Adipose tissue (tissue), 3 donors: ENCODE measurements around the gene FECH. TPM values are rescaled to one million over a fixed set of nuclear protein-coding genes. Genes with fewer than 3 reads are reported as not detected.
"Not testable (repeated sequence)": the region's sequence is repeated elsewhere in the genome, so short reads cannot be mapped to it uniquely, and the experiment has no call there.

Experiments used
- H3K27ac ChIP-seq: one replicate; pipeline ENCODE4 v1.5.1; 2013; ENCODE audit warnings: low read depth, low read length
- WGBS, 3 donors: extraction: QIAGEN DNeasy Blood & Tissue Kit; methylation state at CpG; one replicate each; pipeline ENCODE4 v1.1.7; 2013; 5-methylcytosine and 5-hydroxymethylcytosine counted together
- polyA plus RNA-seq, 3 donors: library from polyadenylated mRNA; stranded (reverse); fragments of 200-250 nt; gene quantifications; one replicate each; pipeline ENCODE4 v1.2.3, GENCODE V29; 2013
- donor health status: healthy with polysubstance abuse.
- donor health status: Bipolar disorder and iron deficiency.
- donor health status: healthy.

Gene FECH, protein sequence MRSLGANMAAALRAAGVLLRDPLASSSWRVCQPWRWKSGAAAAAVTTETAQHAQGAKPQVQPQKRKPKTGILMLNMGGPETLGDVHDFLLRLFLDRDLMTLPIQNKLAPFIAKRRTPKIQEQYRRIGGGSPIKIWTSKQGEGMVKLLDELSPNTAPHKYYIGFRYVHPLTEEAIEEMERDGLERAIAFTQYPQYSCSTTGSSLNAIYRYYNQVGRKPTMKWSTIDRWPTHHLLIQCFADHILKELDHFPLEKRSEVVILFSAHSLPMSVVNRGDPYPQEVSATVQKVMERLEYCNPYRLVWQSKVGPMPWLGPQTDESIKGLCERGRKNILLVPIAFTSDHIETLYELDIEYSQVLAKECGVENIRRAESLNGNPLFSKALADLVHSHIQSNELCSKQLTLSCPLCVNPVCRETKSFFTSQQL
- 10 to 100 TPM in 2 of 3 donors, 1 to 10 TPM in 1; 6.2 to 14.5 (median 13.9) TPM for polyA plus RNA-seq

DNA sequence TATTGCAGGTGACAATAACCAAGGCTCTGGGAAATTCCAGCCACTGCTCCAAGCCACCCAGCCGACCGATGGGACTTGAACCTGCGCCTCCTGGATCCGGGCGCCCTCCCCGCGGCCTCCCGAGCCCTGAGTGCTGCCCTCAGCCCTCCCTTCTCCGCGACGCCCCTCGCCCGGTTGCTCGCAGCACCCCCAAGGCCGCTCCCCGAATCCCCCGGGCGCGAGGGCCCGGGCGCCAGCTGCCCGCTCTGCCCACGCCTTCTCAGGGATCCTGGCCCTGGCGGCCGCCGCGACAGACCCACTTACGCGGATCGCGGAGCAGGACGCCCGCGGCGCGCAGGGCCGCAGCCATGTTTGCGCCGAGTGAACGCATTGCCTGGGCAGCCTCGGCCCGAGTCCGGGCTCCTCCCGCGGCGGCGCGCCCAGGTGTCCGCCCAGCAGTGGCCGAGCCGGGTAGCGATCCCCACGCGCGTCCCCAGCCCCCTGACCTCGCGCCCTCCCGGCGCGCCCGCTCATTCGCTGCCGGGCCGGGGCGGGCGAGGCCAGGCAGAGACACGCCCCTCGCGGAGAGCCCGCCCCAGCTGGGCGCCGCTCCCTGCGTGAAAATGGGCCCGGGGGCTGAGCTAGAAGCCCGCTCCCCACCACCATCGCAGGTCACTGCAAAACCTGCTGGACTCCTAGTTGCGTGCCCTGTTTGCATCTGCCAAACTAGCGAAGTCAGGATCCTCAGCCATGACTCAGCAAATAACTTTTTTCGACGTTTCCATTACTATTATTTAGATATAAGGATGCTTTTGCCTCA is at the start of gene FECH:
FECH (minus strand) TSS at position 452 of the 799 bp plus-strand sequence; CDS start at position 370, 82 bp downstream.
- WGBS, 3 donors = 0 to 1% (median 1%) methylated on average over 62 to 80 of the region's 80 CpGs

DNA sequence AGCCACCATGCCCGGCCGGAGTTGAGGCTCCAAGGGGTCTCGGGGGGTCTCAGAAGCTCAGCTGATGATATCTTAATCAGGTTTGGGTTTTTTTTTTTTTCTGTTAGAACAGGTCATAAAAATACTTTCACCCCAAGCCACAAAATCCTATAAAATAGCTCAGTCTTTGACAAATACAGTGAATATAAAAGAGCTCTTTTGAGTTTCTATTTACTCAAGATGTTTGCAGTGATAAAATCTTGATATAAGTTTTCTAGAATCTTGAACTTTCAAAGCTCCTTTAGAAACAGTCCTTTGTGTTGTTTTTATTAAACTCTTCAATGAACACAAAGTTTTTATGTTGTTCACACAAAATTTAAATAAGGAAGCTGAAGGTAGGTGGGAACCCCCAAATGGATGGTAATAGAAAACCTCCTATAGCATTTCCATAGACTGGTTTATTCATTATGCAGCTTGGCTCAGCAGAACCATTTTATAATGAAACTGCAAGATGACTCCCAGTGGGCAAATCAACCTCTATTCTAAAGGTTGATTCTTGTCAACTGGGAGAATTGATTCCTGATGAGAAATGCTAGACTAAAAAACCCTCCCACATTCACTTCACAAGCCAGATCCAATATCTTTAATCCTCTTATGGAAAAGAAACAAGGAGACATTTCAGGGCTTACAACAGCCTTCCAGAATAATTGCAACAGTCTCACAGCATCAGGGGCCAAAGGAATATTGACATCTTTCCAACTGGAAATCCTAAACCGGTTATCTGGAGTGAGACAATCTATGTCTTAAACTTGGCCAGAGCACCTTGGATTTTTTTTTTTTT is 48.7 kb upstream of the FECH start:
- H3K27ac ChIP-seq = no peak overlapping the region

More for the DNA sequence above, at the start of gene FECH:
- H3K27ac ChIP-seq = peak within 1 kb of the TSS; percentile 29

DNA sequence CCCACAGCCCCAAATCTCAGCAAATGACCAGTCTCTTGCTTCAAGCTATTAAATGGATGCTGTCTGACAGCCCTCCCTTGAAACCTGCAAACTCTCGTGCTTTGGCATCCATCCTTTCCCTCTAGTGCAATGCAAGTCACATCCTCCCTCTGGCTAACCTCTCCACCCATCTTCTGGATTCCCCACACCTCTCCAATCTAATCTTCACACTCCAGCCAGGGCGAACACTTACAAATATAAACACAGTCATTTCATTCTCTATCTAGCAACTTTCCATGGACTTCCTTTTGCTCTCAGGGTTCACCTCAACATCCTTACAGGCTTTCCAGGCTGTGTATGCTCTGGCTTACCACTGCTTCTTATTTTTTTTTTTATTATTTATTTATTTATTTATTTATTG is 45.2 kb upstream of the FECH start:
- H3K27ac ChIP-seq = no peak overlapping the region
- WGBS, 3 donors = 77 to 87% (median 85%) methylated on average over 2 of the region's 2 CpGs

More for the DNA sequence above, 48.7 kb upstream of the FECH start:
- WGBS, 3 donors = 49 to 80% (median 78%) methylated on average over 4 of the region's 4 CpGs

DNA sequence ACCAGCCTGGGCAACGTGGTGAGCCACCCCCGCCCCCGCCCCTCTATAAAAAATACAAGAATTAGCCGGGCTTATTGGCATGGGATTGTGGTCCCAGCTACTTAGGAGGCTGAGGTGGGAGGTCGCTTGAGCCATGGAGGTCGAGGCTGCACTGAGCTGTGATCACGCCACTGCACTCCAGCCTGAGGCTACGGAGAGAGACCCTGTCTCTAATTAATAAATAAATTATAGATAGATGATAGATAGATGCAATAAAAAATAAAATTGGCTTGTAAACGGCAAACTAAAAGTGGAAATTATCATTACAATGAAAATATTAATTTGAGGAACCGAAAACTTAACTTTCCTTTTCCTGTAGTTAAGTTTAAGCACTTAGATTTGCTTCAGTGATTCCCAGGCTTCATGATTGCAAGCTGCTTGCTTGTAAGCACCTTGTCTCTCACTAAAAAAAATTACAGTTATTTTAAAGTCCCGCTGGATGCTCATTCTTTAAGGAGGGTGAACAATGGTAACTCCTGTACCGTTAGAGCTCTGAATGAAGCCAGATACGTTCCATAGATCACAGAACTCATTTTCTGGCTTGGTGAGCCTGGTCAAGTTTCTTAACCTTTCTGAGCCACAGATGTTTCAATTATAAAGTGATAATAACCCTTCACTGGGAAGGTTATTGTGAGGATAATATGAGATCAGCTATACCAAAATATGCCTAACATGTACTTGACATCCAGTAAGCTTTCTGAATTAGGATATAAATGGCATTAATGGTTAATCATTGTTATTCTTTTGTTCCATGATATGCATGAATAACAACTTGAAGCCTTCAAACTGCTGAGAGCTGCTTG is 44.5 kb upstream of the FECH start:
- no peak overlapping the region for H3K27ac ChIP-seq
- WGBS, 3 donors = 46 to 54% (median 49%) methylated on average over 13 of the region's 13 CpGs

DNA sequence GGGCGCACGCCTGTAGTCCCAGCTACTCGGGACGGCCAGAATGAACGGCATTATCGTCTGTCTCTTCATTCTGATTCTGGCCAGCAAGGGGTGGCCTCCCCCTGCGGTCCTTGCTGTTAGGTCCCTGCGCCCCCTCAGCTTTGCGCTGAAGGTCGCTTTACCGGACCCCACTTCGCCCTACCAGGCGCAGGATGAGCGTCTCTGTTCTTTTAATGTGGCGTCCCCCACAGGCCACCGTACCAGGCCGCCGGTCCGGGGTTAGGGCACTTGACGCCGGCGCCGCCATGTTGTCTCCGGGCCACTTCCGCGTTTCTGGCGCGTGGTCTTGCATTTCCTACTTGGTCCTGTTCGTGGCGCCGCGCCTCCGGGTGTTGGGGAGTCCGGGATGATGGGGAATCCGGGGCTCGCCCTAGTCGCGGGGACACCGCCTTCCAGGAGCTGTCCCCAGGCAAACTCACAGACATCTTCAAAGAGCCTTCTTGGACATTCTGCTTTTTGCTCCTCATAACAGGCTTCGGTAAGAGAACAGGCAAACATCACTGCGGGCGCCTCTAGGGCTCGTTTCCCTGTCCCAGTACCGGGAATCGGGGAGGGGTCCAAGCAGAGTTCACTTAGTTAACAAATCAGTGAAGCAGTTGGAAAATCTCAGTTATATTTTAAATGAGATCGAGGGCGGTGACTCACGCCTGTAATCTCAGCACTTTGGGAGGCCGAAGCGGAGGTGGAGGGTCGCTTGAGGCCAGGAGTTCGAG is 43.7 kb upstream of the FECH start:
- no peak overlapping the region for H3K27ac ChIP-seq
- WGBS, 3 donors = 2 to 4% (median 3%) methylated on average over 51 to 52 of the region's 52 CpGs

DNA sequence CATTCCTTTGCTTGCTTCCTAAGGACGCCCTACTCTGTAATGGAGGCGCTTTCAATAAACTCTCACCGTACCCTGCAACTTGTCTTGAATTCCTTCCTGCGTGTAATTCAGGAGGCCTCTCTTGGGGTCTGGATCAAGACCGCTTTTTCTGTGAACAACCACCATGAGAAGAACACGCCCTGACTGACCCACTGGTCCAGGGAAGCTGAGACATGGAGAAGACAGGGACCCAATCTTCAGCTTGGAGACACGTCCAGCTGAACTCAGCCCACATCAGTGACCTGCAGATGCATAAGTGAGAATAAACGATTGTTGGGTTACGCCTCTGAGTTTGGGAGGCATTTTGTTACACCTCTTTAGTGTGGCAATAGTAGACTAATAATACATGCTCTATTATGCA is 42.9 kb upstream of the FECH start:
- WGBS, 3 donors = 93 to 98% (median 96%) methylated on average over 9 of the region's 9 CpGs
- no peak overlapping the region for H3K27ac ChIP-seq

DNA sequence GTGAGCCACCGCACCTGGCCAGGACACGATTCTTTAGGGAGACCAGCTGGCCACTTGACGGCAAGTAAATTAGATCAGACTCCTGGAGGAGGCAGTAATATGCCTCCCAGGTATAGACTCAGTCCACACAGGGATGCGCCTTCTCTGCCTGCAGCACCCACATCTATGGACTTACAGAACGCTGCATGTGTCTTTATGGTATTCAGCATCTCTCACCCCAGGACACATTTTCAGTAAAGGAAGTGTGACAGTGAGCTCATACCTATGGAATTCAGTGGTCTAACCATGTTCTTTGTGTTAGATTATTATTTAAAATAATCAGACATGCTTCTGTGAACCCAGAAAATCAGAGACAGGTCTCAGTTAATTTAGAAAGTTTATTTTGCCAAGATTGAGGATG is 41.0 kb upstream of the FECH start:
- WGBS, 3 donors = 75 to 85% (median 82%) methylated on average over 5 of the region's 5 CpGs
- no peak overlapping the region for H3K27ac ChIP-seq

DNA sequence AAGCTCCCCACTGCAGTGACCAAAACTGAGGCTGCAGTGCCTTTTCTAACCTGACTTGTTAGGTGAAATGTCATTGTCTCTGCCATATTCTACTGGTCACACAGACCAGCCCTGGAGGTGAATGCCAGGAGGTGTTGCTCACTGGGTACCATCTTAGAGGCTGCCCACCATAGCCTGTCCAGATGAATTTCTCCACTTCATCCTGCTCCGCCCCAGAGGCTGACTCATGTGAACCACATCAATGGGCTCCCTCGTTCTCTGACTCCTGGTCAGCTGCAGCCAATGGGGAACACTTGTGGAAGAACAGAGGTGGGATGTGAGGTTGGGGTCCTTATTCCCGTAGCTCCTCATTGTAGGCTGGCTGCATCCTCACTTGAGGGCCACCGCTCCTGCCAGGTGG is 38.5 kb upstream of the FECH start:
- WGBS, 3 donors = 75 to 88% (median 76%) methylated on average over 4 of the region's 4 CpGs
- H3K27ac ChIP-seq = no peak overlapping the region

DNA sequence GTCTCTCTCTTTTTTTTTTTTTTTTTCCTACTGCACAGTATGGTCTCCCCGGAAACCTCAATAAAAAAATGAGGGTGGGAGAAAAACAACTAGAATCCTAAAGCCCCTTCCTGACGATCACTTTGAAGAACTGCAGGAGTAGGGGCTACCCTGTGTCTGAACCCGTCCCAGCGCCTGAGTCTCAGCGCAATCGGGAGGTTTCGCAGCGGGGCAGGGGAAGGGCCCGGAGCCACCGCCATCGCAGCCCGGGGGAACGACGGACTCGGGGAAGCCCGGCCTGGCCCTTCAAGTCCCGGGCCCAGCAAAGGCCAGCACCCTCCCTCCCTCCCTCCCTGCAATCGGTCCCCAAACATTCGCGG is 34.7 kb upstream of the FECH start:
- 0 to 1% (median 1%) methylated on average over 19 to 20 of the region's 20 CpGs for WGBS, 3 donors
- peak overlapping the region; percentile 26 for H3K27ac ChIP-seq

DNA sequence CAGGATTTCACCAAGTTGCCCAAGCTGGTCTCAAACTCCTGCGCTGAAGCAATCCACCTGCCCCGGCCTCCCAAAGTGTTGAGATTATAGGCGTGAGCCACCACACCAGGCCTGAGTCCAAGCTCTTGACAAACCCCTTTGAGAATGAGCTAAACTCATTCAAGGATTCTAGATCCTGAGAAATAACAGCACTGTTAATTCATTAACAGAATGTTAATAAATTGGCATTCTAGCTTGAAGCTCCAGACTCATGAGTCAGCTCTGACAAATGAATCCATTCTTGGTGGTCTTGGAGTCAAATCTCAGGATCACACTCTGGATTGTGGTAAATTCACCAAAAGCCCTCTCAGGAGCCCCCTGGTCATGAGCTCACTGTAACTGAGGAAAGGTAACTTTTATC is 33.4 kb upstream of the FECH start:
- no peak overlapping the region for H3K27ac ChIP-seq
- 78 to 96% (median 90%) methylated on average over 3 of the region's 3 CpGs for WGBS, 3 donors

DNA sequence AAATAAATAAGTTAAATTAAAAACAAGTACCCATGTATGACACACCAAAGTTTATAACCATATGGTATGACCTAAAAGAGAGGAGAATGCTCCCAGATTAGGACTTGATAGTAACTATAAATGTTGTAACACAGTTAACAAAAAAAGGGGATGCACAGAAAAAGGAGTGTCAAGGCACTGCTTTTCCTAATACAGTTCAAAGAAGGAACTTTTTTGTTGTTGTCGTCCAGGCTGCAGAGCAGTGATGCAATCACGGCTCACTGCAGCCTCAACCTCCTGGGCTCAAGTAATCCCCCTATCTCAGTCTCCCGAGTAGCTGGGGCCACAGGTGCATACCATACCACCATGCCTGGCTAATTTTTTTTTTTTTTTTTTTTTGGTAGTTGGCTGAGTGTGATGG is 32.4 kb upstream of the FECH start:
- H3K27ac ChIP-seq = no peak overlapping the region
- 48 to 85% (median 69%) methylated on average over 3 of the region's 3 CpGs for WGBS, 3 donors

DNA sequence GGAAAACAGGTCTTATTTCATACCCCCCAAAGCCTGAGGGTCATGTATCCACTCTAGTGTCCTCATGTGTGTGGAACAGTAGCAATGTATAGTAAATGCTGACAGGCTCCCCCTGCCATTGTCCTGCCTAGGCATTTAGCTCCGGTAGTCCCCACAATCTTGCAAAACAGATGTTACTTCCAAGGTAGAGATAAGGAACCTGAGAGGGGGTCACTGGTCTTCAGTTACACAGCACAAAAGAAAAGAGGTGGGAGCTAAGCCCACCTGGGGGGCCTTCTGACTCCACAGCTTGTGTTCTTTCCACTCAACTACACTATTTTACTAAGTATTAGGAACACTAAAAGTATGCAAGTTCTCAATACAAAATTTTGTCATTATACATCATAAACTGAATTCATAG is 17.4 kb upstream of the FECH start:
- 44 to 86% (median 85%) methylated on average over 1 of the region's 1 CpG for WGBS, 3 donors
- H3K27ac ChIP-seq = no peak overlapping the region

DNA sequence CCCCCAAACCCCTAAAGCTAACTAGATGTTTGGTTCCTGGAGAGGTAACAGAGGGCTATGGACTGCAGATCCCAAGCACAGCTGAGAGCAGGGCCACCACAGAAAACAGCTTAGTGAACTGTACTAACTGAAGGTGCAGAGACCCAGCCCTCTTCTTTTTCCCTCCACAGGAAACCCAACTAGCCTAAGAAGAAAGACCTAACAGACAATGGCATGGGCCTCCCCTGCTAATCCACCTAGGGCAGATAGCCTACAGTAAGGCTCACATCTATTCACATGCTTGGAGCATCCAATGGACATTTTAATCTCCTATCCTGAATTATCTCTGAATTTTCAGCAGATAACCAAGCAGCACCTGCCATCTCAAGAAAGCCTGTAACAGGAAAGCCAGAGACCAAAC is 8.8 kb upstream of the FECH start:
- no peak overlapping the region for H3K27ac ChIP-seq

DNA sequence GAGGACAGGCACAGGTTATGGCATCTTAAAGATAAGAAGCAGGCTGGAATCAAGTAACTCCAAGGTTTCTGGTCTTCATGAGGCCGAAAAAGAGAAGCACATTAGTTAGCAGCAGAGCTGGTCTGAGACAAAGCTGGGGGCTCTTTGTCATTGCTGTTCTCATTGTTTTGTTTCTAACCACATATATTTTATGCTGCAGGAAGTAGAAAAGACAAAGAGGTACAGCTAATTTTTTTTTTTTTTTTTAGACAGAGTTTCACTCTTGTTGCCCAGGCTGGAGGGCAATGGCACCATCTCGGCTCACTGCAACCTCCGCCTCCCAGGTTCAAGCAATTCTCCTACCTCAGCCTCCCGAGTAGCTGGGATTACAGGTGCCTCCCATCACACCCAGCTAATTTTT is 6.2 kb upstream of the FECH start:
- WGBS, 3 donors = 82 to 92% (median 91%) methylated on average over 4 of the region's 4 CpGs
- not testable (repeated sequence) for H3K27ac ChIP-seq

DNA sequence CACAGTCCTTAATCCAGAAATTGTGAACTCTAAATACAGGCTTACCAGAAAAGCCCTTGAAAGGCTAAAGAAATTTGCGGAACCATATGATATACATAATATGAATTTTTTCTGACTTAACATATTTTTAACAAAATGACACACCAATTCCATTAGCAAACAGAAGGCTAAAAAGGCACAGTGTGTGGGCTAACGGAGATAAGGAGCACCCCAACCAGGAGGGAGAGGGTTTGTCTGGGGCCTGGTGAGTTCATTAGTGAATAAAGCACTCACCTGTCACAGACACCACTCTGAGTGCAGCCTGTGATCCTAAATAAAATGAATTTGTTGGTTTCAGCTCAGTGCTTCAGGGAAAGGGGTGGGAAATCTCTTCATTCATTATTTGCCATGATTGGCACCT is 2.7 kb upstream of the FECH start:
- WGBS, 3 donors = 80 to 92% (median 88%) methylated on average over 2 of the region's 2 CpGs
- H3K27ac ChIP-seq = no peak overlapping the region

DNA sequence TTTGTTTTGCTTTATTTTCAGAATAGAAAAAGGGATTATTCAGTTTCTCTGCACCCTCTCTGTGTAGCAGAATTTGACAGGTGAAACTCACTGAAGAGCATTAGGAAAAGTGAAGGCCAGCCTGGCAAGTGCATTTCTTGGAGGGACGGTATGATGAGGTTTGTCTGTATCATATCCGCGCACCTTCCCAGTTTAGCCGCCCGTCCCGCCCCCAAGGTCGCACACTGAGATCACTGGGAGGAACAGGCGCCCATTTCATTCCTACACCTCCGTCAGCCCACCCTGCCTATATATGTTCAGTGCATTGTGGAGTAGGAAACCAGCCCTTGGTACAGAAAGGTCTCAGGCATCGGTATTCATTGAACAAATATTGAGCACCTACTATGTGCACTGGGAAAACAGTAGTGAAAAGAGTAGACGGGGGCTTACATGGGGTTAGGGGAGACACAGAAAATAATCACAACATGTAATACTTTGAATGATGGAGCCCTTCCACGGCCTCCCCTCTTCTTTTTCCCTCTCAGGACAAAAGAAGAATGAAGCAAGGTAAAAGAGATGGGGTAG is 678 bp upstream of the FECH start:
- 59 to 85% (median 83%) methylated on average over 12 of the region's 12 CpGs for WGBS, 3 donors
- H3K27ac ChIP-seq = no peak overlapping the region

DNA sequence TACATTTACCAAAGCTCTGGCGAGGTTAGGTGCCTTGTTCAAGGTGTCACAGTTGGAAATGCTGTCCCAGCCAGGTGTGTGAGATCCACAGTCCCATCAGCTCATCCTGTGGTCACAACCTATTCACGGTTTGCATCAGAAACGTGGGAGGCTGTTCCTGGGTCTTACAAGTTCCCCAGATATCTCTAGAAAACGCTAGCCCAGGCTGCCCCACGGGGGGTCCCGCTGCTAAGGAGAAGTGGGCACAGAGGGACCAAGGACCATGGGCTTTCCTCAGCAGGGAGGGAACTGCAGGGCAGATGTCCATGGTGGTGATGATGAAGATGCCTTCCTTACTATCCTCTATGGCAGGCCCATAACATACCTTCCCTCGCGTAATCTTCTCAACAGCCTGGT is 649 bp downstream of the FECH start:
- WGBS, 3 donors = 12 to 17% (median 16%) methylated on average over 8 of the region's 8 CpGs
- no peak overlapping the region for H3K27ac ChIP-seq
